A172 (cell line): Measurements from ENCODE around the gene ROM1. TPM values are rescaled to one million over a fixed set of nuclear protein-coding genes. Genes with fewer than 3 reads are reported as not detected.
"Not testable (repeated sequence)": the region's sequence is repeated elsewhere in the genome, so short reads cannot be mapped to it uniquely, and the experiment has no call there.

Source experiments
- DNase-seq: peaks from one replicate; pipeline ENCODE4 v3.0.0-alpha.2; 2015; ENCODE audit warnings: low spot score
- total RNA-seq: library from RNA; depleted of rRNA; stranded (reverse); fragments of >200 nt; shearing (Covaris generic); gene quantifications from 2 replicates; pipeline ENCODE4 v1.2.3, GENCODE V29; 2014; rRNA removed

ROM1 gene, protein sequence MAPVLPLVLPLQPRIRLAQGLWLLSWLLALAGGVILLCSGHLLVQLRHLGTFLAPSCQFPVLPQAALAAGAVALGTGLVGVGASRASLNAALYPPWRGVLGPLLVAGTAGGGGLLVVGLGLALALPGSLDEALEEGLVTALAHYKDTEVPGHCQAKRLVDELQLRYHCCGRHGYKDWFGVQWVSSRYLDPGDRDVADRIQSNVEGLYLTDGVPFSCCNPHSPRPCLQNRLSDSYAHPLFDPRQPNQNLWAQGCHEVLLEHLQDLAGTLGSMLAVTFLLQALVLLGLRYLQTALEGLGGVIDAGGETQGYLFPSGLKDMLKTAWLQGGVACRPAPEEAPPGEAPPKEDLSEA
- 3.4 and 6.4 TPM in 2 replicates for total RNA-seq

DNA sequence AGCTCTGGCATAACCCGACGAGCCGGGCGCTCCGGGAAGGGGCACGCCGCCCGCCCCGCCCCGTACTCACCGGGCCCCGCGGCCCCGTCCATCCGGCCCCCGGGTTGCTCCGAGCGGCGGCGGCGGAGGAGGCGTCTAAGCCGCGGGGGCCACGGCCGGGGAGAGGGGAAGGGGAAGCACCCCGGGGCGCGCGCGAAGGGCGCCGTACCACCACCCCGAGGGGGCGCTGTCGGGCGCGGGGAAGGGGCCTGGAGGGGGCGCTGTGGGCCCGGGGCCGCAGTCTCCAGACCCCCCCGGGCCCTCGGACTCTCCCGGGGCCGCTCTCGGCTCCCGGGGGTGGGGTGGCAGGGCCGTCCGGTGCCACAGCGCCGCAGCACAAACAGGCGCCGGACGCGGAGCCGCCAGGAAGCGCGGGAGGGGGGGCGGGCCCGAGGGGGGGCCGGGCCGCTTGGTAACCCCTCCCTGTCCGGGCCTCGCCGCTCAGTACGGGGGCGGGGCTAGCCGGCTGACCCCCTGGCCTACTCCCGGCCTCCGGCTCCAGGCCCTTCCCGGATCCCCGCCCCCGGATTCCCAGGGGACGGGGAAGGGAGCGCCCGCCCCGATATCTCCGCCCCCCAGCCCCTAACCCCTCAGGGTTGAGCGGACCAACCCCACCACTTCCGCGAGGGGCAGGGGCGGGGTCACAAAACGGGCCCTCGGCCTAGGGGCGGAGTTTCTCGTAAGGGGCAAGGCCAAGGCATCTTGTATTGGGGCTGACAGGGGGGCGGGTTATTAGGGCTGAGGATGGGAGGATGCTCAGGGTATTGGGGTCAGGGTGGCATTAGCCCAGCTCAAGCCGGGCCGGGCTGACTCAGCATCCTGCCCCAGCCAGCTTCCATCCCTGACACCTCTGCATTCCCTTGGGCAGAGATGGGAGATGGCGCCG, at the start of gene ROM1, which contains the start of gene EML3:
TSS of gene ROM1 (plus strand) at position 892 of the 925 bp plus-strand sequence. CDS start at position 917, 25 bp downstream.
TSS of gene EML3 (minus strand) at position 410 of the 925 bp plus-strand sequence. CDS start at position 92, 318 bp downstream.
- DNase-seq = peak; percentile 75

DNA sequence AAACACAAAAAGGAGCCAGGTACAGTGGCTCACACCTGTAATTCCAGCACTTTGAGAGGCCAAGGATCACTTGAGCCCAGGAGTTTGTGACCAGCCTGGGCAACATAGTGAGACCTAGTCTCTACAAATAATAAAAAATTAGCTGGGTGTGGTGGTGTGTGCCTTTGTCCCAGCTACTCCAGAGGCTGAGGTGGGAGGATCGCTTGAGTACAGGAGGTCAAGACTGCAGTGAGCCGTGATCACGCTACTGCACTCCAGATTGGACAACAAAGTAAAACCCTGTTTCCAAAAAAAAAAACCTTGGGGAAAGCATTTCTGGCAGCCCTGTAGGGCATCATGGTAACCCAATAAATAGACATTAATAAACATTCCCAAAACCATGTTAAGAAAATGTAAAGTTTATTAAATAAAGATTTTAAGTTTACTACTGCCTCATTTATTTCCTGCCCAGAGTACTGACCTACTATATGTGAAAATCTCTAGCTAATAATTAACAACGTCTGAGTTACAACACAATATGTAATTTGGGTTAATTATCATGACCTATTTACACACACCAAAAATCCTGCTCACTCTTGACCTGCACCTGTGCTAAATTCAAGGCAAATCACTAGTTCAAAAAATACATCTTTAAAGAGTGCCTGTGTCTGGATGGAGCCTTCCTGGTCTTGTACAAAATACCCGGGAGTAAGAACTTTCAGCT, 47.8 kb upstream of the ROM1 start:
- no peak for DNase-seq

DNA sequence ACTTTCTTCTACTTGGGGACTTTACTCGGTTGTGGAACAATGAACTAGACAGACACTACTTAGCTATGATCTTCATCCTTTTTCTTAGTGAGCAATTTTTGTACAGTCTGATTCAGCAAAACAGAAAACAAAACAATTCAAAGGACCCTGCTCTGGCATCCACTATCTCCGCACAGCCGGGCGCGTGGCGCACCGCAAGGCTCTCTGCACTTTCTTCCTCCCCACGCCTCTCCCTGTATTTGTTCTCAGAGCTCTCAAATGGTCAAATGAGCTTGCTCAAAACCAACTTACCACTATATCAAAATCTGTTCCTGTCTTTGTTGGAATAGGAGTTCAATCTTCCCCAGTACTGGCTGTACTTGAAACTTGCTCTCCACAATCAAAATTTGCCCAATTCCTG, 46.8 kb upstream of the ROM1 start:
- no peak for DNase-seq

GRCh38 chr11:62567018-62567633, 45.9 kb upstream of the ROM1 start:
- no peak for DNase-seq

GRCh38 chr11:62569611-62570010, 43.4 kb upstream of the ROM1 start:
- DNase-seq = no peak

GRCh38 chr11:62570903-62571302, 42.2 kb upstream of the ROM1 start:
- DNase-seq = not testable (repeated sequence)

DNA sequence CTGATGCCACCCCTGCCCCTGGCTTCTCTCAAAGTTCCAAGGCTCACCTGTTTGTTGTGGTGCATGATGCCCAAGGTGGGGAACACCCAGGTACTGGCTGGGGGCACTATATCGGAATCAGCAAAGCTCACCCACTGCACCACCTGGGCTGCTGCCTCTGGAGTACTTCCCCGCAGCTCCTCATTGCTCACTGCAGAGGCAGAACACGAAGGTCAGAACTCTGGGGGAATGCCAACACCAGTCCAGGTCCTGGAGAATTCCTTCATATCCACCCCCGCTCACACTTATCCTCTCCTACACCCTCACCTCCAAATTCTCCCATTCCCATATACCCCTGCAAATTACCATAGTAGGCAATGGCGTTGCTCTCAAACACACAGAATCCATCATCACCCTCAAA, 41.6 kb upstream of the ROM1 start:
- DNase-seq = not testable (repeated sequence)

DNA sequence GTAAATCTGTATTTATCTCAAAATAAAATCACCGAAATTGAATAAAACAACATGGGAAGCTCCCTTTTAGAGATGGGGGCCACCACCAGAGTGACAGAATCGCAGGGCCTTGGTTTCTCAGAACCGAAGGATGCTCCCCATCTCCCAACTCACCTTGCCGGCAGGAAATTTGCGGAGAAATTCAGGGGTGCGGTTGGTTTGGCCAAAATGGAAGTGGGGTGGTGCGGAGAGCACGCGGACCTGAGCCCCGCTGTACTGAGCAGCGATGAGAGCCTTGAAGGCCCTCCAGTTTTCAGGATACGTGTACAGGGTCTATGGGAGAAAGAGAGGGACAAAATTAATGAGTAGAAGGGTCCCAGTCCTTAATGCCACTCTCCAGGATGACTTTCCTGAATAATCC, 40.6 kb upstream of the ROM1 start:
- DNase-seq = no peak

- DNase-seq = no peak
Observed at GRCh38 chr11:62573006-62573591, 40.0 kb upstream of the ROM1 start.

DNA sequence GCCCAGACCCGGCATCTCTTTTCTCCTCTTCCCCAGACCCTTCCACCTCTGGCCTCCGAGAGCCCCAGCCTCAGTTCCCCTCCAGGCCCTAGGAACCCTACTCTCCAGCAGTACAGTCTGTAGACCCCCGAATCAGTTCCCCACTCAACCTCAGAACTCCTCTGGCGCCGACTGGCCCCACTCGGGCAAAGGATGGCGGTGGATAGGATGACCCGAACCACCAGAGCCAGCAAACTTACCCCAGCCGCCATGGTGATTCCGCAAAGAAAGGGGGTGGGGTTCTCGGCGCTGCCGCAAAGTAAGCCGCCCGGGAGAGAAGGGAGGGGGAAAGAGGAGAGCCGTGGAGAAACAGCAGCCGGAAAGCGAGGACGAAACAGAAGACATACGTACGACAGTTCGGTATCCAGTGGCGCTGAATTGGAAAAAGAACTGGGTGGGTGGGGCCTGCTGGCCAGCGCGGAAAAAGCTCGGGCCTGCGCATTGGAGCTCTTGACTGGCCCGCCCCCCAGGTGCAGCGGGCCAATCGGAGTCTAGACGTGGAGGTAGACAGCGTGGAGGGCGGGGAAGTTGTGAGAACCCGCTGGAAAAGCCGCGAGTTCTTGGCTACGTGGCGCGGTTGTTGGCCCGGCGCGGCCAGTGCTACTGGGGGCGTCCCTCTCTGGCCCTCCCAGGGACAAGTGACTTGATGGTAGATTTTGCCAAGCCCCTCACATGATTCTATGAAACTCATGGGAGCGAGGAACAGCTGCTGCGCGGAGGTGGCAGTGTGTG, 39.3 kb upstream of the ROM1 start, which contains the start of gene EEF1G:
TSS of gene EEF1G (minus strand) at position 300 of the 771 bp plus-strand sequence. CDS start at position 251, 49 bp downstream.
- DNase-seq = peak; percentile 98

DNA sequence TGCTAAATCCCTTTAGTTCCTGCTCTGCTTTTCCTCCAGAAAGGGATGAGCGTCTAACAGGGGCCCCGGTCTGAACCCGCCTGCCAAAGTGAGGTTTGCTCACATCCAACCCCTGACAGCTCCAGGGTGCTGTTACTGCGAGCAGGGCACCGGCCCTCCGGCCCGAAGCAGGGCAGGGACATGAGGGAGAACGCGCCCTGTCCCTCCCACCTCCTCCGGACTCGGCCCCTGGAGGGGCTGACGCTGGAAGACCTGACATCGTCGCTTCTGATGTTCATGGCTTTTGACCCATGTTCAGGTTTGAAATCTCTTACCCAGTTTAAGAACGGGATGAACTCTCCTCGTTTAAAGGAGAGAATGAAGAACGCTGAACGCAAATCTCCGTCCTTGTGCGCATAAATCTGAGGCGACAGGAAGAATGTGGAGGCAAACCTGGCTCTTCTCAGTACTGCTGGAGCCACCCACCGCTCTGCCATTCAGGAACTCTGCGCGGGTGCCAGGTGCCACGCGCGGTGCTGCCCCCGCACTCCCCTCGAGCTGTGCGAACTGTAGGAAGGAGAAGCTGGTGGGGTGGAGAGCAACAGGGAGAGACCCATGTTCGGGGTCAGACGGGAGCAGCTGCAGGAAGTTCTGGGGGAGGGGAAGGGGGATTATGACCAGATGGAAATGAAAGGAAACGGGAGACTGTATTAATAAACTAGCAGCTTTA, 38.5 kb upstream of the ROM1 start:
- DNase-seq = no peak

DNA sequence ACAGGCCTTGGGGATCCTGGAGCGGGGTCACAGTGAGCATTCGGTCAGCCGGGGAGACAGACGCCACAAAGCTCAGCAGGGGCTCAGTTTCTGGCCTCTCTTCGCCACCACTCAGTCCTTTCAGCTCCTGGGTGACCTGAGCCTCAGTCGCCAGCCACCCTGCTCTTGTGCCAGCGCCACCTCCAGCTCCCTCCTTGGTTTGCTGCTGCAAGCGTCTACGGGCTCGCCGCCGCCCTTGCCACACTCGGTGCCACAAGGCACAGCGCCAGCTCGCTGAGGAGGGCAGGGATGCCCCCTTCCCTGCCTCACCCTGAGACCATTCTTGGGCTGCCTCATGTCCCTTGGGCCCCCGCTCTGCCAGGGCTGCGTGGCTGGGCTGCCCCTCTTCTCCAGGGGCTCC, 37.9 kb upstream of the ROM1 start:
- no peak for DNase-seq

- DNase-seq = no peak
Observed at GRCh38 chr11:62575837-62576236, 37.2 kb upstream of the ROM1 start.

DNA sequence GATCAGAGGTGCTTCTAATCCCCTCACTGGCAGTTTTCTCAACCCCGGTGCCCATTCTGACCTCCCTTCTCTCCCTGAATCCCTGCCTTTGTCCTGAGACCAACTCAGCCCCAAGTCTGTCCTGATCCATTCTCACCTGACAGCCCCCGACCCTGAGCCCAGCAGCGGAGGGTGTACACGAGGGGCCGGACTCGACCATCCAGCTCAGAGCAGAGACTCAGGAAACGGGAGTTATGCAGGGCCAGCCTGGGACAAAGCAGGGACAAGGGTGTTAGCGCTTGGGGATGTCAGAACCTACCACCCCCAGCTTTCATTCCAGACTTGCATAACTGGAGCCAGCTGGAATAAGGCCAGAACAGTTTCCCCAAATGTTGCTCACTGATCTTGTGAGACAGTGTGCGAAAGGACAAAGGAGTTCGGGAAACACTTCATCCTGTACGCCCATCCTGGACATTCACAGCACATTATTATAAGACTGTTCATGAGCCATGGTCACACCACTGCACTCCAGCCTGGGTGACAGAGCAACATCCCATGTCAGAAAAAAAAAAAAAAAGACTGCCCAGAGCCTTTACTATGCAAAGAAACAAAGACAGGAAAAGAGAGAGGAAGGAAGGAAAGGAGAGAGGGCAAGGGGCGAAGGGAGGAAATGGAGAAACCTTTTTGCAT, 35.9 kb upstream of the ROM1 start:
- DNase-seq = no peak

- DNase-seq = no peak
Observed at GRCh38 chr11:62578541-62578940, 34.5 kb upstream of the ROM1 start.

DNA sequence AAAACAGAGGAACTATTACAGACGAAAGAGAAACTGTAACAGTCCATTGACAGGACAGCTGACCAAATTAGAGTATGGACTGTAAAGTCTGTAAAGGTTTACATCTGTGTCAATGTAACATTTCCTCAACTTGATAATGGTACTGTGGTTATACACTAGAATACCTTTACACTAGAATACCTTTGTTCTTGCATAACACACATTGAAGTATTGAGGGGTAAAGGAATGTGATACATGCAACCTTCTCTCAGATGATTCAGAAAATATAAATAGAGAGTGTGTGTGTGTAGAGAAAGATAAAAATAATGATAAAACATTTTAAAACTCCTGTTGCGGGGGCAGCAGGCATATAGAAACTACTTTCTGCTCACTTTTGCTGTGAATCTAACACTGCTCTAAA, 33.8 kb upstream of the ROM1 start:
- DNase-seq = no peak

- DNase-seq = no peak
Observed at GRCh38 chr11:62580959-62581715, 31.9 kb upstream of the ROM1 start.

DNA sequence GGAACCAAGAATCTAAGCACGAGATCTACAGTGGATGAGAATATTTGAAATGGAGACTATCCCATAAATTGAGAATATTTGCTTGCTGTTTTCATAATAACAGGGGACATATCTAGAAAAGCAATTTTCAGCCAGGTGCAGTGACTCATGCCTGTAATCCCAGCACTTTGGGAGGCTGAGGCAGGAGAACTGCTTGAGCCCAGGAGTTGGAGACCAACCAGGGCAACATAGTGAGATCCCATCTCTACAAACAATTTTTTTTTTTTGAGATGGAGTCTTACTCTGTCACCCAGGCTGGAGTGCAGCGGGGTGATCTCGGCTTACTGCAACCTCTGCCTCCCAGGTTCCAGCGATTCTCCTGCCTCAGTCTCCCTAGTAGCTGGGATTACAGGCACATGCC, 31.3 kb upstream of the ROM1 start:
- not testable (repeated sequence) for DNase-seq
